22Rv1 (cell line): ENCODE results near the gene SLC19A1.

Experiments used
- H3K27ac ChIP-seq: fragments of 450-650 bp; 2 replicates; pipeline ENCODE4 v1.5.1; 2017
- CTCF ChIP-seq: fragments of 450-650 bp; IDR thresholded peaks from 2 replicates; pipeline ENCODE4 v1.5.1; 2017; ENCODE audit warnings: mild to moderate bottlenecking
- ZFX ChIP-seq: fragments of 450-650 bp; IDR thresholded peaks from 2 replicates; pipeline ENCODE4 v1.6.1; 2017; ENCODE audit warnings: antibody characterized with exemption, borderline replicate concordance

The SLC19A1 gene

GRCh38 chr21:45537746-45538291 lies 4.4 kb downstream of the SLC19A1 start:
- TF ChIP-seq ZFX (no peak), CTCF (no peak)
- no peak overlapping the region for H3K27ac ChIP-seq

GRCh38 chr21:45537111-45537745 lies 5.0 kb downstream of the SLC19A1 start:
- H3K27ac ChIP-seq, result no peak overlapping the region
- TF ChIP-seq CTCF (no peak), ZFX (no peak)

- no peak overlapping the region for H3K27ac ChIP-seq
- TF ChIP-seq ZFX (no peak), CTCF (no peak)
These were observed 5.7 kb downstream of the SLC19A1 start for GRCh38 chr21:45536301-45537081.

GRCh38 chr21:45535341-45536081 lies 6.7 kb downstream of the SLC19A1 start:
- no peak for TF ChIP-seq ZFX
- TF ChIP-seq CTCF, result no peak
- H3K27ac ChIP-seq, result no peak overlapping the region

- TF ChIP-seq ZFX (no peak), CTCF (no peak)
- no peak overlapping the region for H3K27ac ChIP-seq
These were observed 7.5 kb downstream of the SLC19A1 start for GRCh38 chr21:45534636-45535331.

GRCh38 chr21:45533846-45534635 lies 8.2 kb downstream of the SLC19A1 start:
- TF ChIP-seq CTCF (no peak), ZFX (no peak)
- H3K27ac ChIP-seq, result no peak overlapping the region
